ENCODE results near the gene CCL15. TPM values are rescaled to one million over a fixed set of nuclear protein-coding genes. Genes with fewer than 3 reads are reported as not detected.
A peak's percentile ranks its signal among the peaks of the same experiment; 100 is the strongest.

Gene CCL15
- total and polyA plus RNA-seq, 4 donors = 8.8 to 27.8 (median 11.6) TPM

- TF ChIP-seq HNF4G (IDR thresholded peaks at IDR 0.05) (no peak), CTCF (IDR thresholded peaks at IDR 0.05; ENCODE audit: low read depth, low read length, missing input control) (no peak), REST (IDR thresholded peaks at IDR 0.05) (no peak), HNF4A (conservative IDR thresholded peaks at IDR 0.05) (no peak), FOXA2 (IDR thresholded peaks at IDR 0.05) (no peak)
- Histone ChIP-seq H3K4me3 (ENCODE audit: low read depth in 1 of 3, low read length in 3 of 3) (no peak overlapping the region), H3K36me3 (ENCODE audit: control insufficient read depth in 4 of 4, insufficient read depth in 3 of 4, low read depth in 1 of 4, low read length in 3 of 4) (peaks cover 0 to 7% (median 2%) of the 10 kb centered on the region in 4 donors), H3K27me3 (ENCODE audit: control insufficient read depth in 4 of 4, insufficient read depth in 4 of 4, low read length in 3 of 4) (no peaks in the 10 kb centered on the region), H3K9ac (ENCODE audit: low read depth in 1 of 2, low read length in 2 of 2) (no peak overlapping the region), H3K9me3 (ENCODE audit: control insufficient read depth in 4 of 4, low read length in 3 of 4) (no peaks in the 10 kb centered on the region), H3K4me1 (ENCODE audit: control insufficient read depth in 4 of 4, insufficient read depth in 4 of 4, low read length in 3 of 4) (peaks cover 21 to 76% (median 67%) of the 10 kb centered on the region in 4 donors), H3K27ac (ENCODE audit: low read depth in 1 of 2, low read length in 2 of 2) (peak overlapping the region in 1 of 2 donors; percentile 33)
- DNase-seq (ENCODE audit: low spot score) = no peak
- WGBS = 90% methylated on average over 7 of the region's 7 CpGs
Observed at GRCh38 chr17:35977509-35977908, 23.8 kb downstream of the CCL15 start.

GRCh38 chr17:35973333-35974260 is 27.8 kb downstream of the CCL15 start:
- WGBS = 20% methylated on average over 10 of the region's 10 CpGs
- H3K36me3 ChIP-seq (ENCODE audit: control insufficient read depth in 4 of 4, insufficient read depth in 3 of 4, low read depth in 1 of 4, low read length in 3 of 4) = peaks cover 0 to 7% (median 2%) of the 10 kb centered on the region in 4 donors
- no peaks in the 10 kb centered on the region for H3K27me3 ChIP-seq (ENCODE audit: control insufficient read depth in 4 of 4, insufficient read depth in 4 of 4, low read length in 3 of 4)
- DNase-seq (ENCODE audit: low spot score) = peak; percentile 64
- H3K9me3 ChIP-seq (ENCODE audit: control insufficient read depth in 4 of 4, low read length in 3 of 4) = no peaks in the 10 kb centered on the region
- H3K9ac ChIP-seq (ENCODE audit: low read depth in 1 of 2, low read length in 2 of 2) = peak overlapping the region in 1 of 2 donors; percentile 41
- peaks cover 15 to 84% (median 70%) of the 10 kb centered on the region in 4 donors for H3K4me1 ChIP-seq (ENCODE audit: control insufficient read depth in 4 of 4, insufficient read depth in 4 of 4, low read length in 3 of 4)
- peak overlapping the region; percentile 87 to 91 for H3K27ac ChIP-seq (ENCODE audit: low read depth in 1 of 2, low read length in 2 of 2)
- no peak overlapping the region for H3K4me3 ChIP-seq (ENCODE audit: low read depth in 1 of 3, low read length in 3 of 3)
- TF ChIP-seq MAX (IDR thresholded peaks at IDR 0.05) = peak; percentile 90
- TF ChIP-seq FOXA2 (IDR thresholded peaks at IDR 0.05) = peak; percentile 91
- TF ChIP-seq ZBTB33 (IDR thresholded peaks at IDR 0.05) = peak; percentile 88
- TF ChIP-seq REST (IDR thresholded peaks at IDR 0.05) = peak; percentile 62
- peak; percentile 96 for TF ChIP-seq SP1 (IDR thresholded peaks at IDR 0.05)
- peak; percentile 93 for TF ChIP-seq HNF4G (IDR thresholded peaks at IDR 0.05)
- peak; percentile 23 for TF ChIP-seq TAF1 (conservative IDR thresholded peaks at IDR 0.05)
- TF ChIP-seq GABPA (IDR thresholded peaks at IDR 0.05 in 1 of 2, conservative IDR thresholded peaks at IDR 0.05 in 1 of 2) = peak; percentile 38 to 74
- TF ChIP-seq RAD21 (IDR thresholded peaks at IDR 0.05) = peak; percentile 42 to 67
- TF ChIP-seq JUND (IDR thresholded peaks at IDR 0.05) = peak; percentile 89 to 92
- peak; percentile 98 to 99 for TF ChIP-seq RXRA (IDR thresholded peaks at IDR 0.05)
- TF ChIP-seq HNF4A (conservative IDR thresholded peaks at IDR 0.05) = peak; percentile 97
- TF ChIP-seq EGR1 (IDR thresholded peaks at IDR 0.05; ENCODE audit: low read depth in 2 of 2) = peak; percentile 60 to 70
- no peak for TF ChIP-seq CTCF (IDR thresholded peaks at IDR 0.05; ENCODE audit: low read depth, low read length, missing input control)
- TF ChIP-seq NR2F2 (IDR thresholded peaks at IDR 0.05) = peak; percentile 100
- peak; percentile 93 for TF ChIP-seq FOXA1 (IDR thresholded peaks at IDR 0.05)
